Caki2 (cell line): Measurements from ENCODE around the gene CDIPT. TPM values are rescaled to one million over a fixed set of nuclear protein-coding genes. Genes with fewer than 3 reads are reported as not detected.
"Not testable (repeated sequence)": the region's sequence is repeated elsewhere in the genome, so short reads cannot be mapped to it uniquely, and the experiment has no call there.

Experiments used
- DNase-seq: peaks from one replicate; pipeline ENCODE4 v3.0.0-alpha.2; 2015; ENCODE audit warnings: low read depth
- in situ Hi-C: cut with HindIII; loops from 2 replicates; pipeline ENCODE4 v1.10.0; 2016; ENCODE audit warnings: low sequenced_read_pairs, low pct_unique_long_range_greater_than_20kb, mixed read lengths
- total RNA-seq: library from RNA; depleted of rRNA; stranded (reverse); fragments of >200 nt; shearing (Covaris generic); gene quantifications from 2 replicates; pipeline ENCODE4 v1.2.3, GENCODE V29; 2014; ENCODE audit warnings: low replicate concordance; rRNA removed

The CDIPT gene
- total RNA-seq, result 92.6 and 130 TPM in 2 replicates

- in situ Hi-C loops, result no loop called here
- DNase-seq, result peak; percentile 98
Observed at GRCh38 chr16:29862884-29863668, at the start of gene CDIPT. TSS of gene CDIPT (minus strand) at chr16:29863226. CDS start at chr16:29862857, 369 bp downstream.

GRCh38 chr16:29912087-29912486 lies 49.1 kb upstream of the CDIPT start:
- no peak for DNase-seq
- in situ Hi-C loops, result no loop called here

- in situ Hi-C loops, result no loop called here
- no peak for DNase-seq
Observed at GRCh38 chr16:29911676-29912010, 48.6 kb upstream of the CDIPT start.

GRCh38 chr16:29910819-29911675 lies 48.0 kb upstream of the CDIPT start:
- no peak for DNase-seq
- in situ Hi-C loops, result no loop called here

- DNase-seq, in situ Hi-C loops: not testable (repeated sequence)
Observed at GRCh38 chr16:29909851-29910250, 46.8 kb upstream of the CDIPT start.

- in situ Hi-C loops, result no loop called here
- no peak for DNase-seq
Observed at GRCh38 chr16:29909391-29909790, 46.4 kb upstream of the CDIPT start.

GRCh38 chr16:29908719-29909220 lies 45.7 kb upstream of the CDIPT start:
- no peak for DNase-seq
- in situ Hi-C loops, result no loop called here

- in situ Hi-C loops, result no loop called here
- no peak for DNase-seq
Observed at GRCh38 chr16:29907973-29908372, 44.9 kb upstream of the CDIPT start.

- in situ Hi-C loops, result no loop called here
Observed at GRCh38 chr16:29906520-29907244, 43.7 kb upstream of the CDIPT start.

GRCh38 chr16:29905668-29906067 lies 42.6 kb upstream of the CDIPT start:
- in situ Hi-C loops, result no loop called here
- DNase-seq, result no peak

More at GRCh38 chr16:29906520-29907244, 43.7 kb upstream of the CDIPT start:
- no peak for DNase-seq

- no peak for DNase-seq
- in situ Hi-C loops, result no loop called here
Observed at GRCh38 chr16:29904947-29905346, 41.9 kb upstream of the CDIPT start.

GRCh38 chr16:29903590-29903989 lies 40.6 kb upstream of the CDIPT start:
- no peak for DNase-seq
- in situ Hi-C loops, result no loop called here

- in situ Hi-C loops, result no loop called here
- DNase-seq, result no peak
Observed at GRCh38 chr16:29901607-29901945, 38.5 kb upstream of the CDIPT start.

- no peak for DNase-seq
- in situ Hi-C loops, result no loop called here
Observed at GRCh38 chr16:29900888-29901606, 38.0 kb upstream of the CDIPT start.

- in situ Hi-C loops, result no loop called here
Observed at GRCh38 chr16:29900102-29900887, 37.3 kb upstream of the CDIPT start, which contains the start of gene ASPHD1. TSS of gene ASPHD1 (plus strand) at chr16:29900488. CDS start at chr16:29900972, 484 bp downstream.

GRCh38 chr16:29899516-29900101 lies 36.6 kb upstream of the CDIPT start, which contains the start of gene SEZ6L2:
TSS of gene SEZ6L2 (minus strand) at chr16:29899550. CDS start at chr16:29899019, 531 bp downstream.
- in situ Hi-C loops, result no loop called here
- DNase-seq, result peak; percentile 96

More at GRCh38 chr16:29900102-29900887, 37.3 kb upstream of the CDIPT start, which contains the start of gene ASPHD1:
- DNase-seq, result peak; percentile 91
